HG02798 (cell line): Measurements from ENCODE around the gene TPRX1.
"Not testable (repeated sequence)": the region's sequence is repeated elsewhere in the genome, so short reads cannot be mapped to it uniquely, and the experiment has no call there.

Experiments used
- ATAC-seq: cut with Tn5 transposase; IDR thresholded peaks from one replicate; pipeline ENCODE4 v1.9.1; 2021; ENCODE audit warnings: mild to moderate bottlenecking; ENCODE audit not compliant: unreplicated experiment, poor library complexity

Gene TPRX1

GRCh38 chr19:47771291-47771690 lies 33.1 kb downstream of the TPRX1 start:
- ATAC-seq: not testable (repeated sequence)

DNA sequence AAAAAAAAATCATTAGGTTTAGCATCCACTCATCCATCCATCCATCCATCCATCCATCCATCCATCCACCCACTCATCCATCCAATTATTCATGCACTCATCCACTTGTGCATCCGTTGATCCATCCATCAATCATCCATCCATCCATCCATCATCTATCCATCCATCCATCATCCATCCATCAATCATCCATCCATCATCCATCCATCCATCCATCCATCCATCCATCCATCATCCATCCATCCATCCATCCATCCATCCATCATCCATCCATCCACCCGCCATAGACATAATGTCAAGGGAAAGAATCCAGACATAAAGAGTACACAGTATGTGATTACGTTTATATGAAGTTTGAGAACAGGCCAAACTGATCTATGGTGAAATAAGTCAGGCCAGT lies 34.8 kb downstream of the TPRX1 start:
- ATAC-seq: no peak

- ATAC-seq: no peak
Measured at GRCh38 chr19:47768604-47769003, 35.7 kb downstream of the TPRX1 start.

- ATAC-seq: no peak
Measured at GRCh38 chr19:47767349-47767748, 37.0 kb downstream of the TPRX1 start.

DNA sequence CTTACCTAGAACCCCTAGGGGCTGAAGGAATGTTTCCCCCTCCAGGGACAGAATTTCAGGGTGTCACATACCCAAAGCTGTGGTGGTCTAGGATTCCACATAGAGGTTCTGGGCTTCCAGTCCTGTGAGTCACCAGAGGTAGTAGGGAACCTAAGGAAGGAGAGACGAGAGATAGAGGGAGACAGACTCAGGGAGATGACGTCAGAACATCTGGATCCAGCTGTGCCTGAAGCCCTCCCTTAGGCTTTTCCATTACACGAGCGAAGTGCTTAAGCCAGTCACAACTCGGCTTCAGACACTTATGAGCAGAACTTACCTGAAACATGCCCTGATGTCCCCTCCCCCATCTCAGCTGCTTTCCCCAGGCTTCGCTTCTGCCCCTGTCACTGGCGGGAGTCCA lies 37.7 kb downstream of the TPRX1 start:
- no peak for ATAC-seq

DNA sequence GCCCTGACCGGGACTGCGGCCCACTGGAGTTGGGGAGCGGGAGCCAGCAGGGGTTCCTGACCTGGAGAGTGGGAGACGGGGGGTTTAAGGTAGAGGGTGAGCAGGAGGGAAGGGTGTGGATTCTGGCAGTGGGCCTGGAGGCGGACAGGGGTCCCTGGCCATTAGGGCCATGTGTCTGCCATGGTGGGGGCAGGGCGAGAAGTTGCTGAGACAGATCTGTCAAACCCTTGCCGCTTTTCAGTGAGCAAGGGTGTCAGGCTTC lies 38.1 kb downstream of the TPRX1 start:
- ATAC-seq: no peak

- ATAC-seq: no peak
Measured at GRCh38 chr19:47765523-47766358, 38.6 kb downstream of the TPRX1 start.

DNA sequence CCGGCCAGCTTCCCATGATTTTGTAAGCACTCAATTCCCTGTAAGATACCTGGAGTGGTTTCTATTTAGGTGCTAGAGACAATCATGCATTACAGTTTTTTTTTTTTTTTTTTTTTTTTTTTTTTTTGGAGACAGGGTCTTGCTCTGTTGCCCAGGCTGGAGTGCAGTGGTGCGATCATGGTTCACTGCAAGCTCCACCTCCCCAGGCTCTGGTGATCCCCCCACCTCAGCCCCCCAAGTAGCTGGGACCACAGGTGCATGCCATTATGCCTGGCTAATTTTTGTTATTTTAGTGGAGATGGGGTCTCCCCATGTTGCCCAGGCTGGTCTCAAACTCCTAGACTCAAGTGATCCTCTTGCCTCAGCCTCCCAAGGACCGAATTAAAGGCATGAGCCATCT lies 39.6 kb downstream of the TPRX1 start:
- not testable (repeated sequence) for ATAC-seq

- ATAC-seq: no peak
Measured at GRCh38 chr19:47762615-47763308, 41.6 kb downstream of the TPRX1 start.

DNA sequence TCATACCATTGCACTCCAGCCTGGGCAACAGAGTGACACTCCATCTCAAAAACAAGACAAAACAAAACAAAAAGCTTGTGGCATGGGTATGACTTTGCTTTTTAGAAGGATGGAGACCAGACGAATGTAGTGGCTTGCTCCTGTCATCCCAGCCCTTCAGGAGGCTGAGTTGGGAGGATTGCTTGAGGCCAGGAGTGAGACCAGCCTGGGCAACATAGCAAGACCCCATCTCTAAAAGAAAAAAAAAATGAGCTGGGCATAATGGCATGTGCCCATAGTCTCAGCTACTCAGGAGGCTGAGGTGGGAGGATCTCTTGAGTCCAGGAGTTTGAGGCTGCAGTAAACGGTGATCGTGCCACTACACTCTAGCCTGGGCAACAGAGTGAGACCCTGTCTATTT lies 42.2 kb downstream of the TPRX1 start:
- ATAC-seq: no peak

- ATAC-seq: no peak
Measured at GRCh38 chr19:47761566-47761965, 42.8 kb downstream of the TPRX1 start.

- no peak for ATAC-seq
Measured at GRCh38 chr19:47760632-47760999, 43.7 kb downstream of the TPRX1 start.

- no peak for ATAC-seq
Measured at GRCh38 chr19:47758443-47758804, 45.9 kb downstream of the TPRX1 start.

GRCh38 chr19:47757617-47758442 lies 46.5 kb downstream of the TPRX1 start:
- ATAC-seq: no peak

GRCh38 chr19:47756953-47757608 lies 47.3 kb downstream of the TPRX1 start:
- ATAC-seq: no peak

DNA sequence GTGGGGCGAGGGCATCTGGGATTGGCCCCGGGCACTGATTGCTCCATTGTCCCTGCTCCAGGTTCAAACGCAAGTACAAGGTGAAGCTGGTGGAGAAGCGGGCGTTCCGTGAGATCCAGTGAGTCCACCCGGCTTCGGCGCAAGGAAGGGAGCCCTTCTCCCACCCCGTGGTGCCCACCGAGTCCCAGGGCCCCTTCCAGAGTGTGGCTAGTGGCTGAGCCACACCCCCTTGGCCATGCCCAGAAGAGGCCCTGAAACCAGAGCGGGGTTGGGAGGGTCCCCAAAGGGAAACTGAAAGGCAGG lies 47.8 kb downstream of the TPRX1 start:
- ATAC-seq: no peak

- ATAC-seq: no peak
Measured at GRCh38 chr19:47755762-47756626, 48.4 kb downstream of the TPRX1 start.

- no peak for ATAC-seq
Measured at GRCh38 chr19:47755065-47755761, 49.1 kb downstream of the TPRX1 start.

DNA sequence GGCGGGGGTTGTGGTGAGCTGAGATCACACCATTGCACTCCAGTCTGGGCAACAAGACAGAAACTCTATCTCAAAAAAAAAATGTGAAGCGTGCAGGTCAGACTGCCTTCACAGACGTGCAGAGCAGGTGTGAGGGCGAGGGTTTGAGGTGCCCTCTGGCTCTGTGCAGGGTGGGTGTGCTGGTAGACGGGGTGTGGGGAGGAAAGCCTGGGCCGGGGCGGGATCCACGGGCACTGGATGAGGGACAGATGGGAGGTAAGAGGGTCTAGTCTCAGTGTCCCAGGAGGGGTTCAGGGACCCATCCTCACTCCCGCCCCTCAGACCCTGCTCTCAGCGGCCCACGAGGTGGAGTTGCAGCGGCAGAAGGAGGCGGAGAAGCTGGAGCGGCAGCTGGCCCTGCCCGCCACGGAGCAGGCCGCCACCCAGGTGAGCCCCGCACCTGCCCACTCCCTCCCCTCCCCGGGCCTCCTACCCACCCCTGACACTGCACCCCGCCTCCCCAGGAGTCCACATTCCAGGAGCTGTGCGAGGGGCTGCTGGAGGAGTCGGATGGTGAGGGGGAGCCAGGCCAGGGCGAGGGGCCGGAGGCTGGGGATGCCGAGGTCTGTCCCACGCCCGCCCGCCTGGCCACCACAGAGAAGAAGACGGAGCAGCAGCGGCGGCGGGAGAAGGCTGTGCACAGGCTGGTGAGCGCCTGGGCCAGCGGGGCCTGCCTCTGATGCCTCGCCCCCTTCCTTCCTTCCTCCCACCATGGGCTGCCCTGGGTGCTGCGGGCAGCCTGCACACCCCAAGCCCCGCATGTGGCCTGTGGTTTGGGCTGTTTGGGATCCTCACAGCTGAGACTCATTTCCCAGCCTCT lies 49.9 kb downstream of the TPRX1 start:
- no peak for ATAC-seq
